ENCODE measurements around the gene TBC1D14.
A peak's percentile ranks its signal among the peaks of the same experiment; 100 is the strongest.

The TBC1D14 gene

DNA sequence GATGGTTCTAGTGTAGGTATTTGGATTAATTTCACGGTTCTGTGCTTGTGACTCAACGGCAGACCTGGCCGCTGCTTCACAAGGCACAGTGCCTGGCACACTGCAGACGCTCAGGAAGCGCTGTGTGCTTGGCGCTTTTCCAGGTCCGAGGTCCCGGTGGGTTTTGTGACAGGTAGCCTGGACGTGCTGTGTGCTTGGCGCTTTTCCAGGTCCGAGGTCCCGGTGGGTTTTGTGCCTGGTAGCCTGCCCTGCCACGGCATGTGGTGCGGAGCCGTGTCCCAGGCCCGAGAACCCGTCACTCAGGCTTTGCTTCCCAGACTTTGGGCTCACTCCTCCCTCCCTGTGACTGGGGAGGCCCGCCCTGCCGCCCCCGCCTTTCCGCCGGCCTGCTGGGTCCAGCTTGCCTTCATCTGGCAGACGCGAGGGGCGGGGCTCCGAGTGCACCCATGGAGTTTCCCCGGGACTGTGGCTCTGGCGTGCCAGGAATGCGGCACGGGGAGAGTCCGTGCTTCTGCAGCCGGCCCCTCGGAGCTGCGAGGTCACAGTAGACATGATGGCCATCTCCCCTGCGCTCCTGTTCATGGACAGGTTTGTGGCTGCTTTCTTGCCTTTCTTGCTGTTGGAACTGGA, 44.2 kb downstream of the TBC1D14 start:
- peak; percentile 81 for DNase-seq

DNA sequence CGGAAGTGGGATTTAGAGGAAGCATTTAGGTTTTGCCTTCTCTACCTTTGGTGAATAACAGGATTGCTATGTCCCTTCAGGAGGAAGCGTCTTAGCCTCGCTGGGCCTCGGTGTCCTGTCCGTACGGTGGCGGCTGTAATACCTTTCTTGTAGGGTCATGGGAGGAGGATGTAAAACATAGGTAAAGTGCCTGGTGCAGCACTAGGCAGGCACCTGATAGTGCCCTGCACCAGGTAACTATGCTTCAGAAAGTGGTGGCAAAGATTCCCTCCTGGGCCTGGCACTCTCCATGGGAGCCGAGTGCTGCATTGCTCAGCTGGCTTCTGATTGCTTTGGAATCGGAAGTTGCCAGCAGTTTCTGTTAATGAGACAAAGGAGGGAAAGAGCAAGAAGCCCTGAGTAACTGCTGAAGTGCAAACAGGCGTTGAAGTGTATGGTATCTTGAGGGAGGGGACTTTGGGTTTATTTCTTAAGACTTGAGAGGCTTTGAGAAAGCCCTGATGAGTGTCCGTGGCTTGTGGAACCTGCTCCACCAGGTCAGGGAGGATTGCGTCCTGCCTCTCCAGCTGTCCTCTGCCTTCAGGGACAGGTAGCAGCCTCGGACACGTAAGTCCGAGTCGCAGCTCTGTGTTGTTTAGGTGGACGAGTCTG, 45.8 kb downstream of the TBC1D14 start:
- no peak for DNase-seq

DNA sequence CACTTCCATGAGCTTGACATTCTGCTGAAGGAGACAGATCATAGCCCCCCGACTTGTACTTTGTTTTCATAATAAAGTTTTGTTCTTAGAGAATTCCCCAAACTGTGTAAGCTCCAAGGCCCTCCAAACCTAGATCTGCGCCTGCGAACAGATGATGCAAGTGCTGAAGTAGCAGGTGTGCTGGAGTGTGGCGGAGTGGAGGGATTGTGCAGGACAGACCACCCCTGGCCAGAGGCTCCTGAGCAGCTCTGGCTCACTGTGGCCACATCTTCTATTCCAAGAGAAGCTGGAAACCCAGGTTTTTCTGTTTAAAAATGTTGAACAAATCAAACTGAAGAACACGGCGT, 46.4 kb downstream of the TBC1D14 start:
- DNase-seq, result no peak

DNA sequence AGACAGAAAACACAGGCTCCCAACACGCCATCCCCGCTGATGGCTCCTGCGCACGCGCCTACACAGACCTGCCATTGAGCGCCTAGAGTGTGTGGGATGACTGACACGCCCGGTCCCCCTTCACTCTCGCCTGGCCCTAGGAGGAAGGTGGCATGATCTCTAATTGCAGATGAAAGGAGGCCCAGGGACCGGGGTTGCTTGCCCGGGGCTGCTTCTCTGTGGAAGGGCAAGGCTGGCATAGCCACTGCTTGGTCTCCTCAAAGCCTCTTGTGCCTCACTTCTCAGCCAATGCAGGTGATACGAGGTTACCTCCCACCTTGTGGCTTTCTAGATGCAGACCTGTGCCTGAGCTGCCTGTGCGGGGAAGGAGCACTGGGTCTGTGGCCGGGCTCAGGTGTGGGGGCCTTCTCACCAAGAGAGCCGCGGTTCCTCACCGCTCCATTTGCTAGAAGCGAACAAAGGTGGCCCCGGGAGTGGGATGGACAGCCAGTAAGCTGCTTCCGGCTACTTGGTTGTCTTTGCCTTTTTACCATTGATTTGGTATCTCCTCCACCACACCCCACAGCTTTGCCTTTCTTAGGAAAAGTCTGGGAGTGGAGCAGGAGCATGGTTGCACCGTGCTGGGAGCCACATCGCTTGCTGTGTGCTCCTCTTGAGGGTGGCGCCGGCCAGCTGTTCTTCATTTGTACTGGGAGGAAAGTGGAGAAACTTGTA, 47.0 kb downstream of the TBC1D14 start:
- DNase-seq, result no peak

DNA sequence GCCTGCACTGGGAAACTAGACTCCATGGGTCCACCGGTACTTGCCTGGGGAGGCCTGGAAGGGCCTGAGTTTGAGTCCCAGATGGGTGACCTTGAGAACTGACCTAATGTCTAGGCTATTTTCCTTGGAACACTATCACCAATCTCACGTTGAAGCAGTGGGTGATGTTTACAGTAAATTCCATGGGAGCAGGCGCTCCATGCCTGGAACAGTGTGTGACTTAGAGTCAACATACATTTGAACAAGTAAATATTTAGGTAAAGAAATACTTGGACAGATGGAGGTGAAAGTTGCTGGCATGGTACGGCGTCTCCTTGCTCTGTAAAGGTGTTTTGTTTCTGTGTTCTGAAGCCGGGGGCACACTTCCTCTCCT, 47.5 kb downstream of the TBC1D14 start:
- DNase-seq, result no peak

DNA sequence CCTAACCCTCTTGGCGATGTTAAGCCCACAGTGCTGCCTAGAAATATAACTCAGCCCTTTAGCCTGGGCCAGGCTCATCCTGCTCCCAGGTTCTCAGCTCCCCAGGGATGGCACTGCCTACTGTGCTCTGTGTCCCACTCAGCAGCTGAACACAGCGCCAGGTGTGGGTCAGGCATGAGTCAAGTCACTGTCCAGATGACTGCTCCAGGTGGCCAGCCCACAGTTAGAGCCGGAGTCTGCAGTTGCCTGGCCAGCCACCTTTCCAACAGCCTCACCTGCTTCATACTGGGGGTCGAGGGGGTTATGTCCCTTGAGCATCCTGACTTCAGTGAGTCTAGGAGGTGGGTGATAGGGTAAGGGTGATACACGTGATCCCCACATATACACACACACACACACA, 48.4 kb downstream of the TBC1D14 start:
- DNase-seq, result no peak

DNA sequence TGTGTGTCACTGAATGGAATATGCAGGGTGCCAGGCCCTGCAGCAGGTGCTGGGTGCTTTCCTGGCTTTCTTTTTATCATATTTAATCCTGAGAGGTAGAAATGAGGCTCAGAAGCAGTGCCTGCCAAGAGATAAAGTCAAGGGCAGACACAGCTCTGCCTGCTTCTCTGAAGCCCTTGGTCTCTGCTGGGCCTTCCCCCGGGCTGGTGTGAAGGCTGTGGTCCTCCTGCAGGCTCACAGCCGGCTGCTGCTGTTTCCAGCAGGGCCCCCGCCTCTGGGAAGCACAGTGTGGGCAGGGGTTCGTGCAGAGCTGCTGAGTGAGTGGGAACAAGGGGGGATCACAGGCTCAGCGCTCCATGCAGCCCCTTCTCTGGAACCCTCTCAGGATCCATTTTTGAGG, 49.6 kb downstream of the TBC1D14 start:
- no peak for DNase-seq

DNA sequence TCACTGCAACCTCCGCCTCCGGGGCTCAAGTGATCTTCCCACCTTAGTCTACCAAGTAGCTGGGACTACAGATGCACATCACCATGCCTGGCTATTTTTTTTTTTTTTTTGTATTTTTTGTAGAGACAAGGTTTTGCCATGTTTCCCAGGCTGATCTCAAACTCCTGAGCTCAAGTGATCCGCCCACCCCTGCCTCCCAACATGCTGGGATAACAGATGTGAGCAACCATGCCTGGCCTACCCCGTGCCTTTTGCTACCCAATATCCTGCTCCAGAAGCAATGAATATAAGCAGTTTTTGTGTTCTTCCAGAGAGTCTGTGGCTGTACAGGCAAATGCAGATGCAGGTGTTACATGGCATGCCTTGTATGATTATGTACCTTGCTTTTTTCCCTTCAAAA, 50.5 kb downstream of the TBC1D14 start:
- DNase-seq, result no peak

DNA sequence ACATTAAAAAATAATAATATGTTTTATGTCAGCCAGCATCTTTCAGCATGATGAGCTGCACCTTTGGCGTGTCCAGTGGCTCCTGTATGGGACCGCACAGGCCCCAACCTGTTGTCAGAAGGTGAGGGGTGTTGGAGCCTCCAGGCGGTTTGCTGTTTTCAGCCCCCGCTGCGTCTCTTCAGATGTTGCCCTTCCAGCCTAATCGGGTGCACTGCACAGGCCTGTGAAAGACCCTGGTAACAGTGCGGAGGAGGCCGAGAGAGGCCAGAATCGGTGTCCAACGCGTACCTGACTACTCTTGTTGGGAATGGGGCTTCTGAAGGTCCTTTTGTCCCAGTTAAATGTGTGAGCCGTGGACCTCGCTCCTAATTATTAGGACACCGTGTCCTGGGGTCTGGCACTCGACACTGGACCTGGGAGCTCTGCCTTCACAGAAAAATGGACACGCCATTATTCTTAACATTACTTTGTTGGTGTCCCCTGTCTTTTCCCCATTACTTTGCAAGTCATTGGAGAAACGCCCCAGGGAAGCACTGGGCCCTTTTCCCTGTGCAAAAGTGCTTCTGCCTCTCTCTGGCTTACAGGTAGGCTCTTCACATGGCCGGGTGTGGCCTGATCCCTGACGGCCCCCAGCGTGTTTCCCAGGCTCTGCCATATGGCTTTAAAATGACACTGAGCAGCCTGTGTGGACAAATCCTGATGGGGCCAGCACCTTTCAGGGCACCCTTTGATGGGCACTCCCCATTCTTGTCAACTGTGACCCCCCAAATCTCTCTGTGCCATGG, 51.2 kb downstream of the TBC1D14 start:
- DNase-seq, result no peak

DNA sequence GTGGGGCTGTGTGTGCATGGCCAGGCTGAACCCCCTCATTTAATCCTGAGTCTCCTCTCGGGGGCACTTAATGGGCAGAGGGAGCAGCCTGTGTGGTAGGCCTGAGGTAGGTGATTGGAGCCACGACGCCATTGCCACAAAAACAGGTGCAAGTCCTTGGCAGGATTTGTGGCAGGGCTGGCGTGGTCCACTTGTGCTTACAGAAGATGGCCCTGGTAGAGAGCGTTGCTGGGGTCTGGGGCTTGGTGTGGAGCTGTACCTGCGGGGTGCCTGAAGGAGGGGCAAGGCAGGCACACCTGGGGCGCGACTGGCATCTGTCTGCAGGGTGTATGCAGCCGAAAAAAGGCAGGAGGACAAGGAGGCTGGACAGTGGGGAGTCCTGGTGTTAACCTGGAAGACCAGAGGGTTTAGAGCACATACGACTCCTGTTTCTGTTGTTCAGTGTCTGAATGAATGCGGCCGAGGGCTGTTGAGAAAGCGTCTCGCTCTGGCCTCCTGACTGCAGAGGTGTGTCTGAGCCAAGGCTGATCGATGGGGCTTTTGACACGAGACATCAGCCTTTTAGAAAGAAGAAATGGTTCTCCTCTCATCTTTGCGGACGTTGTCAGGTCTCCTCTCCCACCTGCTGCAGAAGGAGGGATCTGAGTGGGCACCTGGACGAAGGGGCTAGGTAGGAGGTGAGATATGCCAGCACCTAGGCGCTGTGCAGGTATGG, 52.0 kb downstream of the TBC1D14 start:
- DNase-seq, result no peak

DNA sequence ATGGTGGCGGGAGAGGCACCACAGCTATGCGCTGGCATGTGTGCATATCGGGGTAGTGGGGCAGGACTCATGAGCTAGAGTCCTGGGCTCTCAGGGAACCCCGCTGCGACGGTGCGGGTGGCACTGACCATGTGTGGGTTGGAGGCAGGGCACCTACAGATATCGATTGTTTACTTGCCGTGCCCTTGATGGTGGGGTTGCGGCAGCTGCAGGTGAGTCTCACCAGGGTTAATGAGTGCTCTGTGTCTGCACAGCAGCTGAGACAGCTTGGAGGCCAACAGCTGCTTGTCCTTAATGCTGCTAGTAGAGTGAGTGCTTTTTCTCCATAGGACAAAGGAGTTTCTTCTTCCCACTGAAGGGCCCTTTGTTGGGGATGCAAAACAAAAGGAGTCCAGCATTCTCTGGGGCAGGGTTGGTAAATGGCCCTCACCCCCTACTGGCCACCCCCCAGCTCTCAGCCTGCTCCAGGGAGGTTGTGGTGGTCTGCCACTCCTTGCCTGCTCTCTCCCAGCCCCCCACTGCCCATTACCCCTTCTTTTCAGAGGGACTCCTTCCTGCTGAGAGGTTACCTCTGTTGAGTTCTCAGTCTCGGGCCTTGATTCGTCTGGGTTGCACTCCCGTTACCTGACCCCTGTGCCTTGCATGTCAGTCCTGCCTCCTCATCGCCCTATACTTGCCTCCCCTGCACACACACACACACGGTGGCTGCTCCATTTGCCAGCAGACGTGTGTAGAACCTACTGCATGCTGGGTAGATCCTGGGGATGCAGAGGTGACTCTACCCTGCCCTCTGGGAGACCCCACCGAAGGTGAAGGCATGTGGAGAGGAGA, 52.8 kb downstream of the TBC1D14 start:
- no peak for DNase-seq

DNA sequence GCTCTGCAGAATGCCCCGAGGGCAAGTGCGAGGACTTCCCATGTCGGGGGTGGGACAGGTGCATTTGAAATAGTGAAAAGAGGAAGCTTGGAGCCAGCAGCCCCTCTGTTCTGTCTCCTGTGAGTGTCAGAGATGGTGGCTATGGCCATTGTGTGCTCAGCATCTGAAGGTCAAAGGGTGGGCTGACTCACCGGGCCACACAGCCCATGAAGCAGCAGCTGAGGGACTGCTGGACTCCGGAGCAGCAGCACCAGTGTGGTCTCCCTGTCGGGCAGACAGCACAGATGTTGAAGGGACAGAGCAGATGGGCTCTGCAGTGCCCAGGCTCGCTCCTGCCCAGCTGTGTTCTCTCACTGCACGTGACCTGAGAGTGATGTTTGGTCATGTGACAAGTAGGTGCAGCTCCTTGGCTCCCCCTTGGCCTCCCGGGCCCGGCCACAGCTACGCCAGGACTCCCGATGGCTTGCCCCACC, 53.5 kb downstream of the TBC1D14 start:
- DNase-seq, result no peak

DNA sequence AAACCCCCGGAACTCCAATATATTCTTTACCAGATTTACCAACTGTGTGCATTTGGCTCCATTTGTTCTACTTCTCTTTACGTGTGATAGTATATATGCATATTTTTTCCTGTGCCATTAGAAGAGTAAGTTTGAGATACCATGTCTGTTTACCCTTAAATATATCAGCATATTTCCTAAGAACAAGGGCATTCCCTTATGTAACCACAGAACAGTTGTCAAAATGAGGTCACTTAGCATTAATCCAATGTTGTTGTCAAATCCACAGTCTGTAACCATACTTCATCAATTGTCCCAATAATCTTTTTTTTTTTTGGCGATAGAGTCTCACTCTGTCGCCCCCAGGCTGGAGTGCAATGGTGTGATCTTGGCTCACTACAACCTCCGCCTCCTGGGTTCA, 55.2 kb downstream of the TBC1D14 start:
- DNase-seq, result no peak

DNA sequence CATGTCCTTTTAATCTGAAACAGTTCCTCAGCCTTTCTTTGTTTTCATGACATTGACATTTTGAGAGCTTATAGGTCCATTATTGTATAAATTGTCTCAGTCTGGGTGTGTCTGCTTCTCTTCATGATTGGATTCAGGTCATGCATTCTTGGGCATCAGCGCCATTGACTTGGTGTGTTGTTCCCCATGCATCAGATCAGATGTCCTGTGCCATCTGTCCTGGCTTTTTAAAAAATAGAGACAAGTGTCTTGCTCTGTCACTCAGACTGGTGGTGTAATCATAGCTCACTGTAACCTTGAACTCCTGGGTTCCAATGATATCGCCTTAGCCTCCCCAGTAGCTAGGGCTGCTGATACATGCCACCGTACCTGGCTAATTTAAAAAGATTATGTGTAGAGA, 55.7 kb downstream of the TBC1D14 start:
- DNase-seq, result no peak

DNA sequence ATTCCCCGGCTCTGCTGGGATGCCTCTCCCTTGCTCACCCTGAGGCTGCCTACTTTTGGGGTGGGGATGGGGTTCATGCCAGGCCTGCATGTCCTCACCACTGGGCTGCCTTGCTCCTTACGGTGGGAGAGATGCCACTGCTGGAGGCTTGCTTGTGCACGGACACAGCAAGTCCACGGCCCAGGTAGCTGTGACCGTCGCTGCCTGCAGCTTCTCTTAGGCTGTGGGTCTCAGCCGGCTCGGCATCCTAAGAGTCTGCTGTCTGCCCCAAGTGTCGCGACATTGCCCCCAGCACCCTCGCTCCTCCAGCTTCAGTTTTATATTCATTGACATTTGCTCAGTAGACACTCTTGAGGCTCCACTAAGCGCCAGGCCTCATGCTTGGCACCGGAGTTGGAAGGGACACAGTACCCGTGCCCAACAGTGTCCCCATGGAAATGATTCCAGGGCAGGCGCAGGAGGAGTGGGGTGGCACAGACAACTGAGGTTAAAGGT, 58.3 kb downstream of the TBC1D14 start:
- no peak for DNase-seq

DNA sequence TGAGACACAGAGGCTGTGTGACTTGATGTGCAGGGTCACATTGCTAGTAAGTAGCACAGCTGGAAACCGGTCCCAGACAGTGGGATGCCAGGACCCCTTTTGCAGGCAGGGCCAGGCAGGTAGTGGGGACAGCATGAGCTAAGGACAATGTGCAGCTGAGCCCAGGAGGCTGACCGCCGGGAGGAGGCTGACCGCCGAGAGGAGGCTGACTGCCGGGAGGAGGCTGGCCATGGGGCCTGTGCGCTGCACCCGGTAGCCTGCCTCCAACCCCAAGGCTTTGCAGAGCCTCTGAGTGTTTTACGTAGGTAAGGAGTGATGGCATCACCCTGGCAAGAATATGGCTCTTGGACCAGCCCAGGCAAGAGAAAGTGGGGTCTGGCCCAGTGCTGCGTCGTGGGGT, 58.9 kb downstream of the TBC1D14 start:
- no peak for DNase-seq

DNA sequence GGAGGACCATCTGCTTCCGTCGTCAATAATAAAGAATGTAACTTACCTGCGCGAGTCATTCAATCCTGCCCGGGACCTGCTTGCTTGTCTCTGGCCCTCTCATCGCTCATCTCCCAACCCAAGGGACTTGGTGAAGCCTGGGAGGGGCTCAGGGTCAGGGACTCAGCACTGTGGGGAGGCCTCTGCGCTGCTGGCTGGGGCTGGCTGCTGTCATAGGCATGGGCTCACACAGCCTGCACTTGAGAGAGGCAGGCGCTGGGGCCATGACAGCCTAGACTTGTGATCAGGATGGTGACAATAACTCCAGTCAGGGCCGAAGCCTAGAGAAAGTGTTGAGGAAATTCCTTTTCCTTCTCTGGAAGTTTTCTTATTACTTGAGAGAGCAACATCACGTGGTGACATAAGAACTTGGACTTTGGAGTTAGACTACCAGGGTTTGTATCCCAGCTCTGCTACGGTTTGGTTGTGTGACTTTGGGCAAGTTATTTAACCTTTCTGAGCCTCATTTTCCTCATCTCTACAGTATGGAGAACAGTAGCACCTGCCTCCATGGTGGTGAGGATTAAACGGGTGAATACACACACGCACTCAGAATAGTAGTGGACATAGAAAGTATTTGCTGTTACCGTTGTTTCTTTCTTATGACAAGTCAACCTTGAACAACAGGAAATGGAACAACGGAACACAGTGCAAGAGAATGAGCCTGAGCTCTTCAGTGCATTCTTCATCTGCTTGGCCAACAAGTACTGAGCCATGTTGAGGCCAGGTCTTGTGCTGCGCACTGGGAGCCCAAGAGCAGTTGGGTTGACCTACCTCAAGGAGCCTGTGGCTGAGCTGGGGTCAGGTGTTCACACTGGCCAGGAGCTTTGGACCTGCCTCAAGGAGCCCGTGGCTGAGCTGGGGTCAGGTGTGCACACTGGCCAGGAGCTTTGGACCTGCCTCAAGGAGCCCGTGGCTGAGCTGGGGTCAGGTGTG, 60.5 kb downstream of the TBC1D14 start:
- no peak for DNase-seq

DNA sequence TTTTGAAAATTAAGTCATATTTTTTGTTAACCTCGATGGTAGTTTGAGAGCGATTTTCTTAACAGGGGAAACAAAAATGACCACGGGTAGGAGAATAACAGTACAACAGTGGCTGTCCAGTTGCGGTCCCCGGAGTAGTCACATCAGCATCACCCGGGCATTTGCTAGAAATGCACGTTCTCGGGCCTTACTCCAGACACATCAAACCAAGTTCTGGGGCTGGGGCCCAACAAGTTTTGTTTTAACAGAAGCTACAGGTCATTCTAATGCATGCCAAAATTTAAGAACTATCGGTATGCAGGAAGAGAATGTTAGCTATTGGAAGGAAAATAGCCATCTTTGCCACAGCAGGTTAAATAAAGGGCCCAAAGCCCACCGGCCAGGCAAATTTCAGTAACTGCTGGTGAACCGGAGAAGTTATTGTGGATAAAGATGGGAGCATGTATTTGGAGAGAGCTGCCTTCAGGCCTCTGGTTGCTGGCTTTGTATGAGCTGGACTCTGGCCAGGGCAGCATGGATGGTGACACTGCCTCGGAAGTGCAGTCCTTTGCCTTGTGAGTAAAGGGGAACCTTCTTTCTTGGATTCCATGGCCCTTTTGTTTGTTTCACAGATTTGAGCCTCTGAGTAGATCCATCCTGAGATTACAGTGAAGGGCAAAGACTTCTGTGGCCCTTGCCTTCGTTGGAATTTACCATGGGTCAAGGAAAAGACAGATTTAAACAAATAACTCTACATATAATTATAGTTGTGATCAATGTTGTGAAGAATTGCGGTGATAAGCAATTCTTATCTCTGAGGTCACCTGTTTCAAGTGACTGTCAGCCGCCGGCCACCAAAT, 62.1 kb downstream of the TBC1D14 start:
- no peak for DNase-seq

DNA sequence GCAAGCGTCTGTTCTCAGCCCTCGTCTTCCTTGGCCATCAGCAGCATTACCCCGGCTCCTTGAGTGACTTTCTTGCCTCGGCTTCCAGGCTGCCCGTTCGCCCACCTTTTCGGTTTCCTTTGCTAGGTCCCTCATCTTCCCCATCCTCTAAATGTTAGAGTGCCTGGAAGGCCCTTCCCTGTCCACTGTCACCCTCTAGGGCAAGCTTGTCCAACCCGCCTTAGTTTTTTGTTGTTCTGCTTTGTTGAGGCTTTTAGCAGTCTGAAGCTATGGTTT, 62.7 kb downstream of the TBC1D14 start:
- no peak for DNase-seq

DNA sequence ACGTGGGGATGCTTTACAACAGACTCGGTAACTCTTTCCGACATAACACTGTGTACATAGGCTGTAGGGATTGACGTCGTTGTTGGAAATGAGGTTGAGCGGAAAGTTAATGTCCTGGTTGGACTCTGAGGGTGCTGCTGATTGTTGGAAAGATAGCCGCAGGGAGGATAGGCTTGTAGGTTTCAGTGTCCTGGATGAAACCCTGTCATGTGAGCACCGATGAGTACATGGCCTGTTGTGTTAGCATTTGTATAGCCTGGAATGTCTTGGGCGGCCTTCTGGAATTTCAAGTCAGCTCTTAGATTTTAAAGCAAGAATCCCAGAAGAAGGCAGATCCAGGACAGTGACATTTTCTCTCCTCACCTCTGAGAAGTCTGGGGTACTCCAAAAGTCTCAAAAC, 63.3 kb downstream of the TBC1D14 start:
- peak; percentile 8 for DNase-seq

Measured in fibroblast of skin of back (primary cell).